ENCODE data around the gene PIK3R5.

DNA sequence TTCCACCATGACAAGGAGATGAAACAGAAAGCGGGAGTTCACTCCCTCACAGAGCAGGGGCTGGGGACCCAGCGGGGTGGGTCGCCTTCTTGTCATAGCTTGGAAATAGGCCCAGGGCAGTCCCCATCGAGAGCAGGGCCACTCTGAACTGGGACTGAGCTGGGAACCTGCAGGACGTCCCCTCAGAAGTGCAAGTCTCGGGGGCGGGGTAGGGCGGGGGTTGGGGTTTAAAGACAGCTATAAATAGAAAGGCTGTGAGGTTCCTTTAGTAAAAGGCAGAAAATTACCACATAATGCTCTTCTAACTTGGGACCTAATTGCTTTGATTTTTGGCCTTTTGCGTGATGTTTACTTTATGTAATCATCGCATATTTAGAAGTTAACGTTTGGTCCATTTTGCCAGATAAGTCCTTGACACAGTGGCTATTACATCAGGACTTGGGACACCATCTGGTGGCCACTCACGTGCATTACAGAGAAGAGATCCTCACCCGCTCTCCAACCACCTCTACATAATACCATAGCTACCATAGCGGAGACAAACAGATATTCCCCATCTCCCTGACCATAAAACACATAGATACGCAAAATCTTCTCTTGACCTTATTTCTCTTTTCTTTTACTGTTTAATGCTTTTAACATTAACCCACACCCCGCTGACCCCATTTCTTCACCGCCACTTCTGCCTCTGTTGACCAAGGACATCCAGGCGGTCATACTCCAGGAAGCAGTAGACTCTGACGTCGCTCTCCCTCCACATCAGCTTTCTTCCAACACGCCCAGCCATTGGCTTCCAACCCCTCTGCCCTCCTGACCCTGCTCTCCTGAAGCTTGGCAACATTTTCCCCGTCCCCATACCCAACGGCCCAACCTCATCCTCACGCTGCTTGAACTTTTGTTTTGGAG lies 70.6 kb downstream of the PIK3R5 start:
- TF ChIP-seq EZH2 (IDR thresholded peaks at IDR 0.05; ENCODE audit: borderline replicate concordance, low read depth, low read length, severe bottlenecking) (no peak), CTCF (IDR thresholded peaks at IDR 0.05; ENCODE audit: borderline replicate concordance, extremely low read depth, low read length, poor library complexity, severe bottlenecking) (peak; percentile 86)

All from DND-41 (cell line).